GM19239 (cell line): ENCODE results near the gene ICAM1.
"Not testable (repeated sequence)": the region's sequence is repeated elsewhere in the genome, so short reads cannot be mapped to it uniquely, and the experiment has no call there.

Experiments
- DNase-seq: peaks from one replicate; pipeline ENCODE4 v3.0.0; 2011; ENCODE audit warnings: low spot score; ENCODE audit not compliant: insufficient read length
- FAIRE-seq: peaks from 2 replicates; lab custom pipeline; 2011; peaks lifted over from hg19 to GRCh38; lab: Jason Lieb, UNC

ICAM1 gene

DNA sequence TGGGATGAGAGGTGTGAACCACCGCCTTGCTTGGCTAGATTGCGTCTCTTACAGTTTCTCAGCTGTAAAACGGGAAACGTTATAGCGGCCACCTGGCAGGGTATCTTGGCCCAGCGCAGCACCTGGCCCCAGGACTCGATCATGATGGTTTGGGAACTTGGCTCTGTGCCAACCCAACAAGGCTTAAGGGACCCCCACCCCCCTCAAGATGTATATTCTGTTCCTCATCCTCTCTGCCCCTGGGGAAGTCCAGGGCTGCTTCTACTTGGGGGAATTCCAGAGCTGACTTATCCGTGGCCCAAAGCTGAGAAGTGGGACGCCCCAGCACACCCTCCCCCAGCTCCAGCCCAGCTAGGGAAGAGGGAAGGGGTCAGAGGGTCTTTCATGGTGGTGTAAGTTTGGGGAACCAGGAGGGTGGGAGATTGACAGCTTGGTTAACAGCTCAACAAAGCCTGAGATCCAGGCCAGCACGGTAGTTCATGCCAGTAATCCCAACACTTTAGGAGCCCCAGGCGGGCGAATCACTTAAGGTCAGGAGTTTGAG is 695 bp downstream of the ICAM1 start:
- DNase-seq (no peak), FAIRE-seq (no peak)

DNA sequence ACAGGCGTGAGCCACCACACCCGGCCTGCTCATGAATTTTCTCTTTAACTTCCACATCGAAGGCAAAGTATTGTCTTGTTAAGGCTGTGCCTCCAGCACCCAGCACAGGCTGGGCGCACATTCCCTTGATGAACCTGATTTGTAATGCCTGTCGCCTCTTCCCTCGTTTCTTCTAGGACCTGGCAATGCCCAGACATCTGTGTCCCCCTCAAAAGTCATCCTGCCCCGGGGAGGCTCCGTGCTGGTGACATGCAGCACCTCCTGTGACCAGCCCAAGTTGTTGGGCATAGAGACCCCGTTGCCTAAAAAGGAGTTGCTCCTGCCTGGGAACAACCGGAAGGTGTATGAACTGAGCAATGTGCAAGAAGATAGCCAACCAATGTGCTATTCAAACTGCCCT is 3.7 kb downstream of the ICAM1 start:
- DNase-seq, result no peak
- no peak for FAIRE-seq

DNA sequence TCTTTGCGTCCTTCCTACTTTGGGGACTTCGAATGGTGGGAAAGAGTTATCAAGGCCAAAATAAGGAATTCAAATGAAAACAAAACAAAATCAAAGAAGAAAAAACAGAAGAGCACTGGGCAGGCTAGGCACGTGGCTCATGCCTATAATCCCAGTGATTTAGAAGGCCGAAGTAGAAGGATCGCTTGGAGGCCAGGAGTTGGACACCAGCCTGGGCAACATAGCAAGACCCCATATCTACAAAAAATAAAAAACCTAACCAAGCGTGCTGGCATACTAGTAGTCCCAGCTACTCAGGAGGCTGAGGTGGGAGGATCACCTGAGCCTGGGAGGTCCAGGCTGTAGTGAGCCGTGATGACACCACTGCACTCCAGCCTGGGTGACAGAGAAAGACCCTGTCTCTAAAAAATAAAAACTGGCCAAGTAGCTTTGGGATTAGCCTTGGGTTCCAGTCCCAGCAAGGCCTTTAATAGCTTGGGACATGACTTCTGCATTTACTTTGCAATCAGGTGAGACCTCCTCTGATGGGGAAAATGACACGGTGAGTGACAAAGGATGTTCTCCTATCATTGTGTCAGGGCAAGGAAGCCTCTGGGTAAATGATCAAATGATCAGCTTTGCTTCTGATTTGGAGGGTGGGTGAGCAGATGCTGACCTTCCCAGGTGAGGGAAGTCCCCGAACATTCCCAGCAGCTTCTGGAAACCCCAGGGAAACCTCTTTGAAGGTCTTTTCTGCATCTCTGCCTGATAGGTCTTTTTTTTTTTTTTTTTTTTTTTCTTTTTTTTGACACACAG is 7.1 kb downstream of the ICAM1 start:
- no peak for DNase-seq
- no peak for FAIRE-seq

DNA sequence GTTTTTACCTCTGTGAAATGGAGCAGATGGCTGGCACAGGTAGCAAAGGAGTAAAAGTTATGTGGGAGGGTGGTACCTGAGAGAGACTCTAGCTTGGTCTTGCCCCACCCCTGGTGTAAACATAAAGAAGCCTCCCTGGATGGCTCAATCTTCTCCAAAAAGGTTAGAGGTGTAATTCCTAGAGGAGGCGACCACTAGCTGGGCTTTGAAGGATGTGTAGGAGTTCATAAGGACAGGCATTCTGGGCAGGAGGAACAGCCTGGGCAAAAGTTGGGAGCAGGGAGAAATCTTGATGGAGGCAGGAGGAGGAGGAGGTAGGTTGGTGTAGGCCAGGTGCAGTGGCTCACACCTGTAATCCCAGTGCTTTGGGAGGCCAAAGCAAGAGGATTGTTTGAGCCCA is 8.0 kb downstream of the ICAM1 start:
- no peak for FAIRE-seq
- DNase-seq, result no peak

DNA sequence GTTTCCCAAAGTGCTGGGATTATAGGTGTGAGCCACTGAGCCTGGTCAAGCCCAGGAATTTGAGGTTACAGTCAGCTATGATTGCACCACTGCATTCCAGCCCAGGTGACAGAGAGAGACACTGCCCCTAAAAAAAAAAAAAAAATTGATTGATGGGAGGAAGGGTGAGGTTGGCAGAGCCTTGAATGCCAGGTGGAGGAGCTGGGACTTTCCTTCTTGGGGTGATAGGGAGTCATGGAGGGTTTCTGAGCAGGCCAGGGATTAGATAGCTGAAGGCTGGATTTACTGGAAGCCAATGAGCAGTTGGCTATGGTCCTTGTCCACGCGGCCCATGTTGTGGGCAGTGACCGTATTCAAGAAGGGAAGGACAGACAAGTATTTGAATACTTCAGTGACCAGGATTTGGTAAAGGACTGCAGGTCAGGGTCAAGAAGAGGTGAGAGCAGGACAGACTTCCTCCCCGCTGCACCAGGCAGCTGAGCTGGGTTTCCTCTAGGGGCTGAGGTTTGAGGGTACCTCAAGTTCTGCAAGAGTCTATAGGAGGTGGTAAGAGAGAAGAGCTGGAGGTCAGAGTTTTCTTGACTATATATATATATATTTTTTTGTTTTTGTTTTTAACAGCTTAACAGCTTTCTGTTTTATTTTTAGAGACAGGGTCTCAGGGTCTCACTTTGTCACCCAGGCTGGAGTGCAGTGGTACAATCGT is 9.0 kb downstream of the ICAM1 start:
- FAIRE-seq (no peak), DNase-seq (no peak)

DNA sequence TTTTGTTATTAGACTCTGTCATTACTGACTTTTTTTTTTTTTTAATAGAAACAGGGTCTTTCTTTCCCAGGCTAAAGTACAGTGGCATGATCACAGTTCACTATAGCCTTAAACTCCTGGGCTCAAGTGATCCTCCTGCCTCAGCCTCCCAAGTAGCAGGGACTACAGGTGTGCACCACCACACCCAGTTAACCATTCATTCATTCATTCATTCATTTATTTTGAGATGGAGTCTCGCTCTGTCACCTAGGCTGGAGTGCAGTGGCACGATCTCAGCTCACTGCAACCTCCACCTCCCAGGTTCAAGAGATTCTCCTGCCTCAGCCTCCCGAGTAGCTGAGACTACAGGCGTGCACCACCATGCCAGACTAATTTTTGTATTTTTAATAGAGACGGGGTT is 11.1 kb downstream of the ICAM1 start:
- not testable (repeated sequence) for DNase-seq, FAIRE-seq

DNA sequence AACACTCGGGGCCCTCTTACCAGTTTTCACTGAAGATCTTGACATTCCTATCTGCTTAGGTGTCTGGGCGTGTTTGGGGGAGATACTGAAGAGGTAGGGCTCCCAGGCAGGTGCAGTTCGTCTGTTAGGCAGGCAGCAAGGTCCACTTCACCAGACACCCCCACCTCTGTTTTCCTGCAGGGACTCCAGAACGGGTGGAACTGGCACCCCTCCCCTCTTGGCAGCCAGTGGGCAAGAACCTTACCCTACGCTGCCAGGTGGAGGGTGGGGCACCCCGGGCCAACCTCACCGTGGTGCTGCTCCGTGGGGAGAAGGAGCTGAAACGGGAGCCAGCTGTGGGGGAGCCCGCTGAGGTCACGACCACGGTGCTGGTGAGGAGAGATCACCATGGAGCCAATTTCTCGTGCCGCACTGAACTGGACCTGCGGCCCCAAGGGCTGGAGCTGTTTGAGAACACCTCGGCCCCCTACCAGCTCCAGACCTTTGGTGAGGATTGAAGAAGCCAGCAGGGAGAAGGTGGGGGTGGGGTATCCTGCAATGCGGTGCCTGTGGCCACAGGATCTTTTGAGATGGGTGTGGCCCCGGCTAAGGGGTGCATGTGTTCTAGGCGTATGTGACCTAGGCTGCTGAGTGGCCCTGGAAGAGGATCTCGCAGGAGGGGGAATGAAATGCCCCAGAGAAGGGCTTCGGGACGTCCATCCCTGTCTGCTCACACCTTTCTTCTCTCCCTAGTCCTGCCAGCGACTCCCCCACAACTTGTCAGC is 12.6 kb downstream of the ICAM1 start:
- no peak for DNase-seq
- FAIRE-seq, result no peak

DNA sequence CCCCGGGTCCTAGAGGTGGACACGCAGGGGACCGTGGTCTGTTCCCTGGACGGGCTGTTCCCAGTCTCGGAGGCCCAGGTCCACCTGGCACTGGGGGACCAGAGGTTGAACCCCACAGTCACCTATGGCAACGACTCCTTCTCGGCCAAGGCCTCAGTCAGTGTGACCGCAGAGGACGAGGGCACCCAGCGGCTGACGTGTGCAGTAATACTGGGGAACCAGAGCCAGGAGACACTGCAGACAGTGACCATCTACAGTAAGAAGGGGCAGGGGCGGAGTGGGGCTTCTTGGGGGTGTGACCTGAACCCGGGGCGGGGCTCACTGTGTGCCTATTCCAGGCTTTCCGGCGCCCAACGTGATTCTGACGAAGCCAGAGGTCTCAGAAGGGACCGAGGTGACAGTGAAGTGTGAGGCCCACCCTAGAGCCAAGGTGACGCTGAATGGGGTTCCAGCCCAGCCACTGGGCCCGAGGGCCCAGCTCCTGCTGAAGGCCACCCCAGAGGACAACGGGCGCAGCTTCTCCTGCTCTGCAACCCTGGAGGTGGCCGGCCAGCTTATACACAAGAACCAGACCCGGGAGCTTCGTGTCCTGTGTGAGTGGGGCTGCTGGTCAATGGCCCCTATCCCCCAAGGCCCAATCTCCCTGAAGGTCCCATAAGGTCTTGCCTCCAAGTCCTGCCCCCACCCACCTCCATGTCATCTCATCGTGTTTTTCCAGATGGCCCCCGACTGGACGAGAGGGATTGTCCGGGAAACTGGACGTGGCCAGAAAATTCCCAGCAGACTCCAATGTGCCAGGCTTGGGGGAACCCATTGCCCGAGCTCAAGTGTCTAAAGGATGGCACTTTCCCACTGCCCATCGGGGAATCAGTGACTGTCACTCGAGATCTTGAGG is 13.4 kb downstream of the ICAM1 start:
- DNase-seq (no peak), FAIRE-seq (no peak)

DNA sequence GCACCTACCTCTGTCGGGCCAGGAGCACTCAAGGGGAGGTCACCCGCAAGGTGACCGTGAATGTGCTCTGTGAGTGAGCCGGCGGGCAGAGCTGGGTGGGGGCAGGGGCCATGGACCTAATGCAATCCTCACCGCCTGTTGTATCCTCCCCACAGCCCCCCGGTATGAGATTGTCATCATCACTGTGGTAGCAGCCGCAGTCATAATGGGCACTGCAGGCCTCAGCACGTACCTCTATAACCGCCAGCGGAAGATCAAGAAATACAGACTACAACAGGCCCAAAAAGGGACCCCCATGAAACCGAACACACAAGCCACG is 14.0 kb downstream of the ICAM1 start:
- DNase-seq (no peak), FAIRE-seq (no peak)

DNA sequence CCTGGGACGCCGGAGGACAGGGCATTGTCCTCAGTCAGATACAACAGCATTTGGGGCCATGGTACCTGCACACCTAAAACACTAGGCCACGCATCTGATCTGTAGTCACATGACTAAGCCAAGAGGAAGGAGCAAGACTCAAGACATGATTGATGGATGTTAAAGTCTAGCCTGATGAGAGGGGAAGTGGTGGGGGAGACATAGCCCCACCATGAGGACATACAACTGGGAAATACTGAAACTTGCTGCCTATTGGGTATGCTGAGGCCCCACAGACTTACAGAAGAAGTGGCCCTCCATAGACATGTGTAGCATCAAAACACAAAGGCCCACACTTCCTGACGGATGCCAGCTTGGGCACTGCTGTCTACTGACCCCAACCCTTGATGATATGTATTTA is 14.5 kb downstream of the ICAM1 start:
- DNase-seq (no peak), FAIRE-seq (no peak)

DNA sequence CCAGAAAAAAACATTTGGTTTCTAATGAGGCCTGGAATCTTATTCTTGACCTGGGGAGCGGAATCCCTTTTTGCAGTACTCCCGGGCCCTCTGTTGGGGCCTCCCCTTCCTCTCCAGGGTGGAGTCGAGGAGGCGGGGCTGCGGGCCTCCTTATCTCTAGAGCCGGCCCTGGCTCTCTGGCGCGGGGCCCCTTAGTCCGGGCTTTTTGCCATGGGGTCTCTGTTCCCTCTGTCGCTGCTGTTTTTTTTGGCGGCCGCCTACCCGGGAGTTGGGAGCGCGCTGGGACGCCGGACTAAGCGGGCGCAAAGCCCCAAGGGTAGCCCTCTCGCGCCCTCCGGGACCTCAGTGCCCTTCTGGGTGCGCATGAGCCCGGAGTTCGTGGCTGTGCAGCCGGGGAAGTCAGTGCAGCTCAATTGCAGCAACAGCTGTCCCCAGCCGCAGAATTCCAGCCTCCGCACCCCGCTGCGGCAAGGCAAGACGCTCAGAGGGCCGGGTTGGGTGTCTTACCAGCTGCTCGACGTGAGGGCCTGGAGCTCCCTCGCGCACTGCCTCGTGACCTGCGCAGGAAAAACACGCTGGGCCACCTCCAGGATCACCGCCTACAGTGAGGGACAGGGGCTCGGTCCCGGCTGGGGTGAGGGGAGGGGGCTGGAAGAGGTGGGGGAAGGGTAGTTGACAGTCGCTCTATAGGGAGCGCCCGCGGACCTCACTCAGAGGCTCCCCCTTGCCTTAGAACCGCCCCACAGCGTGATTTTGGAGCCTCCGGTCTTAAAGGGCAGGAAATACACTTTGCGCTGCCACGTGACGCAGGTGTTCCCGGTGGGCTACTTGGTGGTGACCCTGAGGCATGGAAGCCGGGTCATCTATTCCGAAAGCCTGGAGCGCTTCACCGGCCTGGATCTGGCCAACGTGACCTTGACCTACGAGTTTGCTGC is 16.1 kb downstream of the ICAM1 start, which contains the start of gene ICAM4:
ICAM4 (plus strand) TSS at position 153 of the 935 bp plus-strand sequence; CDS start at position 211, 58 bp downstream.
- no peak for FAIRE-seq

DNA sequence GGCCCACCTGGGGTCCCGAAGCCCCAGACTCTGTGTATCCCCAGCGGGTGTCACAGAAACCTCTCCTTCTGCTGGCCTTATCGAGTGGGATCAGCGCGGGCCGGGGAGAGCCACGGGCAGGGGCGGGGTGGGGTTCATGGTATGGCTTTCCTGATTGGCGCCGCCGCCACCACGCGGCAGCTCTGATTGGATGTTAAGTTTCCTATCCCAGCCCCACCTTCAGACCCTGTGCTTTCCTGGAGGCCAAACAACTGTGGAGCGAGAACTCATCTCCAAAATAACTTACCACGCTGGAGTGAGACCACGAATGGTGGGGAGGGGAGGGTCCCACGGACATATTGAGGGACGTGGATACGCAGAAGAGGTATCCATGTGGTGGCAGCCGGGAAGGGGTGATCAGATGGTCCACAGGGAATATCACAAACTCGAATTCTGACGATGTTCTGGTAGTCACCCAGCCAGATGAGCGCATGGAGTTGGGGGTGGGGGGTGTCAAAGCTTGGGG is 17.8 kb downstream of the ICAM1 start:
- DNase-seq, result no peak

More for the DNA sequence above, 16.1 kb downstream of the ICAM1 start, which contains the start of gene ICAM4:
- DNase-seq, result no peak

DNA sequence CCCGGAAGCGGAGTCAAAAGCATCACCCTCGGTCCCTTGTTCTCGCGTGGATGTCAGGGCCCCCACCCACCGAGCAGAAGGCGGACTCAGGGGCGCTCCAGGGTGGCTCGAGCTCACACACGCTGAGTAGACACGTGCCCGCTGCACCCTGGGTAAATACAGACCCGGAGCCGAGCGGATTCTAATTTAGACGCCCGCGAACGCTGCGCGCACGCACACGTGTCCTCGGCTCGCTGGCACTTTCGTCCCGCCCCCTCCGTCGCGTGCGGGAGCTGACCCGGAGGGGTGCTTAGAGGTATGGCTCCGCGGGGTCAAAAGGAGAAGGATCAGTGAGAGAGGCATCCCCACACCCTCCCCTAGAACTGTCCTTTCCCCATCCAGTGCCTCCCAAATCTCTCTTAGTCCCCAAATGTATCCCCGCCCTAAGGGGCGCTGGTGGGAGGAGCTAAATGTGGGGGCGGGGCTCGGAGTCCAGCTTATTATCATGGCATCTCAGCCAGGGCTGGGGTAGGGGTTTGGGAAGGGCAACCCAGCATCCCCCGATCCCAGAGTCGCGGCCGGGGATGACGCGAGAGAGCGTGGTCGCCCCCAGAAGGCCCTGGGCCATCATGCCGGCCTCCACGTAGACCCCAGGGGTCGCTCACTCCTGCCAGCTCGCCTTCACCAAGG is 18.4 kb downstream of the ICAM1 start:
- FAIRE-seq (peak; percentile 44), DNase-seq (no peak)

More for the DNA sequence above, 17.8 kb downstream of the ICAM1 start:
- peak; percentile 59 for FAIRE-seq

DNA sequence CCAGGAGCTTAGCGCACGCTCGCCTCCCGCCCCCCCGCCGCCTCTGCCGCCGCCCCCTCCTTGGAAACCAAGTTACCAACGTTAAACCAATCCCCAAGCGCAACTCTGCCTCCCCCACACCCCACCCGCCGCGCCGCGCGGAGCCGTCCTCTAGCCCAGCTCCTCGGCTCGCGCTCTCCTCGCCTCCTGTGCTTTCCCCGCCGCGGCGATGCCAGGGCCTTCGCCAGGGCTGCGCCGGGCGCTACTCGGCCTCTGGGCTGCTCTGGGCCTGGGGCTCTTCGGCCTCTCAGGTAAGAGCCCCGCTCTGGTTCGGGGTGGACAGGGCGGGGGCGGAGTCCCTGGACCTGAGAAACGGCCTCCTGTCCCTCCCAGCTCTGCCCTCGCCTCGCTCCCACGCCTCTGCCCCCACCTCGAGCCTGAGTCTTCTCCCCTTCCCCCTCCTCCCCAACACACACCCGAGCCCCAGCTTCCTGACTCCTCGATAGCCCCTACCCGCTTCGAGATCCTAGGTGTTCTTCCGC is 19.0 kb downstream of the ICAM1 start, which contains the start of gene ICAM5:
ICAM5 (plus strand) TSS at position 117 of the 521 bp plus-strand sequence; CDS start at position 209, 92 bp downstream.
- DNase-seq, result no peak

DNA sequence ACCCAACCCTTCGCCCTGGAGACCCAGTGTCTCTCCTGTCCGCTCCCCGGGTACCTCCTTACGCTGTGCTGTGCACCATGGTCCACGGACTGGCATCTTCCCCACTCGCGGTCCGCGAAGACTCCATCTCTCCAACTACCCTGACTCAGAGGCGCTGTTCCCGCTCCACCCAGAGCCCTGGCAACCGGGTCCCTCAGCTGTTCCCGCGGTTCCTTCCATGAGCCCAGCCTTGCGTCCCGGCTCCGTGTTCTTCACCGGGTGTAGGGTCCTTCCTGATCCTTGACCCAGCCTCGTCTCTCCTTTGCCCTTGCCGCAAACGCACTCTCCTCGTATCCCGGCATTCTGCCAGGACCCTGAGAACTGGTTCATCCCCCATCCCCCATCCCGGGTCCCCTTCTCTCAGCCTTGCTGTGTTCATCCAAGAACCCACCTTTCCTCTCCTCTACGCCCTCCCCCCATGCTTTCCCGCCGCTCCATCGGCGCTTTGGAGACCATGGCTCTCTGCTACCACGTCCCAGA is 19.5 kb downstream of the ICAM1 start:
- no peak for FAIRE-seq
- DNase-seq, result no peak

More for the DNA sequence above, 19.0 kb downstream of the ICAM1 start, which contains the start of gene ICAM5:
- no peak for FAIRE-seq

DNA sequence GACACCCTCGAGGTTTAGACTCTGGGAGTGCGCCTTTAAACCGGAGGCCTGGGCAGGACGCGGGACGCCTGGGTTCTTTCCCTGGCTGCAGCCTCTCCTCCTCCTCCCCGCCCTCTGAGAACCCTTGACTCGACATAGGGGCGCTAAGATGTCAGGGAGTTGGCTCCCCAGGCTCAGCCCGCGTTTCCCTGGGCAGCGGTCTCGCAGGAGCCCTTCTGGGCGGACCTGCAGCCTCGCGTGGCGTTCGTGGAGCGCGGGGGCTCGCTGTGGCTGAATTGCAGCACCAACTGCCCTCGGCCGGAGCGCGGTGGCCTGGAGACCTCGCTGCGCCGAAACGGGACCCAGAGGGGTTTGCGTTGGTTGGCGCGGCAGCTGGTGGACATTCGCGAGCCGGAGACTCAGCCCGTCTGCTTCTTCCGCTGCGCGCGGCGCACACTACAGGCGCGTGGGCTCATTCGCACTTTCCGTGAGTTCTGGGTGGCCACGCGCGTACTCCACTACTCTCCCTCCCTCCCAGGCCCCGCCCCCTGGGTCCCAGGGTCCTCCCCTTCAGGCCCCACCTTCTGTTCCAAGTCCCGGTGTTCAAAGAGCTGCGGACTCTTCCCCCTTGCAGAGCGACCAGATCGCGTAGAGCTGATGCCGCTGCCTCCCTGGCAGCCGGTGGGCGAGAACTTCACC is 20.1 kb downstream of the ICAM1 start:
- FAIRE-seq (no peak), DNase-seq (no peak)
